ENCODE results near the gene IDE. TPM values are rescaled to one million over a fixed set of nuclear protein-coding genes. Genes with fewer than 3 reads are reported as not detected.

IDE gene
- total and polyA plus RNA-seq, 9 of the 15 experiments (the other 6 are each of a cell fraction or from before 2014, with no cell fraction given) = 10.2 to 50.6 (median 33.2) TPM

GRCh38 chr10:92591550-92592022 is 17.7 kb upstream of the IDE start (continued):
- TF ChIP-seq, protein P1, sequence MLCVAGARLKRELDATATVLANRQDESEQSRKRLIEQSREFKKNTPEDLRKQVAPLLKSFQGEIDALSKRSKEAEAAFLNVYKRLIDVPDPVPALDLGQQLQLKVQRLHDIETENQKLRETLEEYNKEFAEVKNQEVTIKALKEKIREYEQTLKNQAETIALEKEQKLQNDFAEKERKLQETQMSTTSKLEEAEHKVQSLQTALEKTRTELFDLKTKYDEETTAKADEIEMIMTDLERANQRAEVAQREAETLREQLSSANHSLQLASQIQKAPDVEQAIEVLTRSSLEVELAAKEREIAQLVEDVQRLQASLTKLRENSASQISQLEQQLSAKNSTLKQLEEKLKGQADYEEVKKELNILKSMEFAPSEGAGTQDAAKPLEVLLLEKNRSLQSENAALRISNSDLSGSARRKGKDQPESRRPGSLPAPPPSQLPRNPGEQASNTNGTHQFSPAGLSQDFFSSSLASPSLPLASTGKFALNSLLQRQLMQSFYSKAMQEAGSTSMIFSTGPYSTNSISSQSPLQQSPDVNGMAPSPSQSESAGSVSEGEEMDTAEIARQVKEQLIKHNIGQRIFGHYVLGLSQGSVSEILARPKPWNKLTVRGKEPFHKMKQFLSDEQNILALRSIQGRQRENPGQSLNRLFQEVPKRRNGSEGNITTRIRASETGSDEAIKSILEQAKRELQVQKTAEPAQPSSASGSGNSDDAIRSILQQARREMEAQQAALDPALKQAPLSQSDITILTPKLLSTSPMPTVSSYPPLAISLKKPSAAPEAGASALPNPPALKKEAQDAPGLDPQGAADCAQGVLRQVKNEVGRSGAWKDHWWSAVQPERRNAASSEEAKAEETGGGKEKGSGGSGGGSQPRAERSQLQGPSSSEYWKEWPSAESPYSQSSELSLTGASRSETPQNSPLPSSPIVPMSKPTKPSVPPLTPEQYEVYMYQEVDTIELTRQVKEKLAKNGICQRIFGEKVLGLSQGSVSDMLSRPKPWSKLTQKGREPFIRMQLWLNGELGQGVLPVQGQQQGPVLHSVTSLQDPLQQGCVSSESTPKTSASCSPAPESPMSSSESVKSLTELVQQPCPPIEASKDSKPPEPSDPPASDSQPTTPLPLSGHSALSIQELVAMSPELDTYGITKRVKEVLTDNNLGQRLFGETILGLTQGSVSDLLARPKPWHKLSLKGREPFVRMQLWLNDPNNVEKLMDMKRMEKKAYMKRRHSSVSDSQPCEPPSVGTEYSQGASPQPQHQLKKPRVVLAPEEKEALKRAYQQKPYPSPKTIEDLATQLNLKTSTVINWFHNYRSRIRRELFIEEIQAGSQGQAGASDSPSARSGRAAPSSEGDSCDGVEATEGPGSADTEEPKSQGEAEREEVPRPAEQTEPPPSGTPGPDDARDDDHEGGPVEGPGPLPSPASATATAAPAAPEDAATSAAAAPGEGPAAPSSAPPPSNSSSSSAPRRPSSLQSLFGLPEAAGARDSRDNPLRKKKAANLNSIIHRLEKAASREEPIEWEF (CRISPR knock-in tag; IDR thresholded peaks at IDR 0.05) = 0 out of 2 replicates have a peak, but pooled peaks have one; percentile 37
- TF ChIP-seq MYC (IDR thresholded peaks at IDR 0.05; ENCODE audit: low read depth, low read length) = peak; percentile 69
- no peak for TF ChIP-seq MYC (CRISPR knock-in tag; IDR thresholded peaks at IDR 0.05; ENCODE audit: borderline replicate concordance, low read depth)
- no peak for TF ChIP-seq RFX1 (IDR thresholded peaks at IDR 0.05)
- TF ChIP-seq, protein P2, sequence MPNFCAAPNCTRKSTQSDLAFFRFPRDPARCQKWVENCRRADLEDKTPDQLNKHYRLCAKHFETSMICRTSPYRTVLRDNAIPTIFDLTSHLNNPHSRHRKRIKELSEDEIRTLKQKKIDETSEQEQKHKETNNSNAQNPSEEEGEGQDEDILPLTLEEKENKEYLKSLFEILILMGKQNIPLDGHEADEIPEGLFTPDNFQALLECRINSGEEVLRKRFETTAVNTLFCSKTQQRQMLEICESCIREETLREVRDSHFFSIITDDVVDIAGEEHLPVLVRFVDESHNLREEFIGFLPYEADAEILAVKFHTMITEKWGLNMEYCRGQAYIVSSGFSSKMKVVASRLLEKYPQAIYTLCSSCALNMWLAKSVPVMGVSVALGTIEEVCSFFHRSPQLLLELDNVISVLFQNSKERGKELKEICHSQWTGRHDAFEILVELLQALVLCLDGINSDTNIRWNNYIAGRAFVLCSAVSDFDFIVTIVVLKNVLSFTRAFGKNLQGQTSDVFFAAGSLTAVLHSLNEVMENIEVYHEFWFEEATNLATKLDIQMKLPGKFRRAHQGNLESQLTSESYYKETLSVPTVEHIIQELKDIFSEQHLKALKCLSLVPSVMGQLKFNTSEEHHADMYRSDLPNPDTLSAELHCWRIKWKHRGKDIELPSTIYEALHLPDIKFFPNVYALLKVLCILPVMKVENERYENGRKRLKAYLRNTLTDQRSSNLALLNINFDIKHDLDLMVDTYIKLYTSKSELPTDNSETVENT (CRISPR knock-in tag; IDR thresholded peaks at IDR 0.05) = 0 out of 2 replicates have a peak, but pooled peaks have one; percentile 20
- no peak for TF ChIP-seq TRIM25 (IDR thresholded peaks at IDR 0.05; ENCODE audit: borderline replicate concordance)
- no peak for TF ChIP-seq ZNF232 (CRISPR knock-in tag; IDR thresholded peaks at IDR 0.05)
- peak; percentile 81 for TF ChIP-seq ETV5 (CRISPR knock-in tag; IDR thresholded peaks at IDR 0.05; ENCODE audit: low read depth)
- TF ChIP-seq MBD2 (IDR thresholded peaks at IDR 0.05; ENCODE audit: borderline replicate concordance, low read depth) = peak; percentile 36; the same call in 1 of the 2 replicates
- TF ChIP-seq SUPT5H (IDR thresholded peaks at IDR 0.05) = peak; percentile 64
- TF ChIP-seq RBM25 (IDR thresholded peaks at IDR 0.05; ENCODE audit: low read depth, low read length, severe bottlenecking) = no peak
- no peak for TF ChIP-seq NBN (IDR thresholded peaks at IDR 0.05; ENCODE audit: low read depth)
- no peak for TF ChIP-seq U2AF2 (optimal IDR thresholded peaks at IDR 0.05; ENCODE audit: low read depth, low read length)
- TF ChIP-seq ZNF778 (CRISPR knock-in tag; IDR thresholded peaks at IDR 0.05) = no peak
- TF ChIP-seq, protein P3, sequence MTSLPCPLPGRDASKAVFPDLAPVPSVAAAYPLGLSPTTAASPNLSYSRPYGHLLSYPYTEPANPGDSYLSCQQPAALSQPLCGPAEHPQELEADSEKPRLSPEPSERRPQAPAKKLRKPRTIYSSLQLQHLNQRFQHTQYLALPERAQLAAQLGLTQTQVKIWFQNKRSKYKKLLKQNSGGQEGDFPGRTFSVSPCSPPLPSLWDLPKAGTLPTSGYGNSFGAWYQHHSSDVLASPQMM (CRISPR knock-in tag; IDR thresholded peaks at IDR 0.05) = no peak
- TF ChIP-seq FOXK1 (CRISPR knock-in tag; IDR thresholded peaks at IDR 0.05; ENCODE audit: borderline replicate concordance) = no peak
- no peak for TF ChIP-seq ZNF449 (CRISPR knock-in tag; IDR thresholded peaks at IDR 0.05)
- no peak for TF ChIP-seq TRIM28 (IDR thresholded peaks at IDR 0.05)

All from K562 (cell line).